Lower lobe of right lung (tissue), 2 donors: ENCODE results near the gene CORO7. TPM values are rescaled to one million over a fixed set of nuclear protein-coding genes. Genes with fewer than 3 reads are reported as not detected.
A peak's percentile ranks its signal among the peaks of the same experiment; 100 is the strongest.

Source experiments
- ATAC-seq, 2 donors: fragments of 200-7000 bp; cut with Tn5 transposase; one replicate each; pipeline ENCODE4 v1.9.1; 2020 to 2022; ENCODE audit warnings: mild to moderate bottlenecking in 2 of 2, moderate library complexity in 2 of 2
- DNase-seq: peaks from one replicate; pipeline ENCODE4 v3.0.0-alpha.2; 2020
- H3K27ac ChIP-seq: fragments of 200-600 bp; one replicate; pipeline ENCODE4 v1.8.0; 2022
- H3K27me3 ChIP-seq: fragments of 200-600 bp; one replicate; pipeline ENCODE4 v1.8.0; 2022; ENCODE audit warnings: low read depth
- H3K36me3 ChIP-seq: fragments of 200-600 bp; one replicate; pipeline ENCODE4 v1.8.0; 2022; ENCODE audit warnings: mild to moderate bottlenecking
- H3K4me1 ChIP-seq: fragments of 200-600 bp; one replicate; pipeline ENCODE4 v1.8.0; 2022
- H3K4me3 ChIP-seq: fragments of 200-600 bp; one replicate; pipeline ENCODE4 v1.8.0; 2022; ENCODE audit warnings: mild to moderate bottlenecking
- H3K9me3 ChIP-seq: fragments of 200-600 bp; one replicate; pipeline ENCODE4 v1.8.0; 2022
- intact Hi-C: fragments of 100-400 bp; cut with DNase I; formaldehyde crosslinking; loops from one replicate; pipeline ENCODE4 v1.11.0; 2022
- total RNA-seq: library from RNA; stranded (reverse); fragmentation: NEBNext Ultra II Directional; extraction: Animal tissue kit (Norgen Biotek cat#: 25700); gene quantifications from one replicate; pipeline ENCODE4 v1.2.1, GENCODE V29; 2021
- TF ChIP-seq, protein P1 (sequence below): fragments of 200-600 bp; IDR thresholded peaks from one replicate; pipeline ENCODE4 v1.8.0; 2022; ENCODE audit warnings: antibody characterized with exemption, mild to moderate bottlenecking
- donor health status: DM: no; HTN: yes; CAD: no; lungs with severe emphysema.

Gene CORO7
- total RNA-seq, 1 donor from 2014 or later, result 58.5 TPM

DNA sequence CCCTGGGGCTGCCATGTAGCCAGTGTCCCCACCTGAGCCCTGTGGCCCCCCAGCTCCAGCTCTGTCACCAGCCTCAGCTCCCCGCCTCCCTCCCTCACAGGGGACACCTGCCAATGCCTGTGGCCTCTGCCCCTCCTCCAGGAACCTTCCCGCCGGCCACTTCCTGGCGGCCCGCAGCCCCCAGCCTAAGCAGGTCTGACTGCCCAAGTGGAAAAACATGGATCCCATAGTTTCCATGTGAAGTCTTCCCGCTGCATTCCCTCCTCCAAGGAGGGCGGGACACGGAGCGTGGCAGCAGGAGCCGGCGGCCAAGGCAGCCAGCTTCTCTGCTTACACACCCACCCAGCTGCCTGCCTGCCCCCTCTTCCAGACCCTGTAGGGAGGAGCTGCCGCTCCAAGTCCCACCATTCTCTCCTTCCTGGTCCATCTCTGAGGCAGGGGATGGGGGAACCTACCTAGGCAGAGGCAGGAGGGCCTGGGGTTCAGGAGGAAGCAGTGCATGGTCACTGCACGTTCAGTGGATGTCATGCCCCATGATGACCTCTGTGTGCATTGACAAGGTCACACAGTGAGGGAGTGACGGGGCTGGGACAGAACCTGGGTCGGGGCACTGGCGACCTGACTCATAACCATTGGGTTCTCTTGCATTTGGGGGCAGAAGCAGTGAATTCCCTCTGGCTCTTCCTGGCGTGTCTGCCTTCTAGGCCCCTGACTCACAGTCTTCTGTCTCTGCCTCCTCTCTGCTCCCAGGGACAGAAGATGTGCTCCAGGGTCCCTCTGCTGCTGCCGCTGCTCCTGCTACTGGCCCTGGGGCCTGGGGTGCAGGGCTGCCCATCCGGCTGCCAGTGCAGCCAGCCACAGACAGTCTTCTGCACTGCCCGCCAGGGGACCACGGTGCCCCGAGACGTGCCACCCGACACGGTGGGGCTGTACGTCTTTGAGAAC lies 36.0 kb downstream of the CORO7 start:
- TF ChIP-seq, protein P1, sequence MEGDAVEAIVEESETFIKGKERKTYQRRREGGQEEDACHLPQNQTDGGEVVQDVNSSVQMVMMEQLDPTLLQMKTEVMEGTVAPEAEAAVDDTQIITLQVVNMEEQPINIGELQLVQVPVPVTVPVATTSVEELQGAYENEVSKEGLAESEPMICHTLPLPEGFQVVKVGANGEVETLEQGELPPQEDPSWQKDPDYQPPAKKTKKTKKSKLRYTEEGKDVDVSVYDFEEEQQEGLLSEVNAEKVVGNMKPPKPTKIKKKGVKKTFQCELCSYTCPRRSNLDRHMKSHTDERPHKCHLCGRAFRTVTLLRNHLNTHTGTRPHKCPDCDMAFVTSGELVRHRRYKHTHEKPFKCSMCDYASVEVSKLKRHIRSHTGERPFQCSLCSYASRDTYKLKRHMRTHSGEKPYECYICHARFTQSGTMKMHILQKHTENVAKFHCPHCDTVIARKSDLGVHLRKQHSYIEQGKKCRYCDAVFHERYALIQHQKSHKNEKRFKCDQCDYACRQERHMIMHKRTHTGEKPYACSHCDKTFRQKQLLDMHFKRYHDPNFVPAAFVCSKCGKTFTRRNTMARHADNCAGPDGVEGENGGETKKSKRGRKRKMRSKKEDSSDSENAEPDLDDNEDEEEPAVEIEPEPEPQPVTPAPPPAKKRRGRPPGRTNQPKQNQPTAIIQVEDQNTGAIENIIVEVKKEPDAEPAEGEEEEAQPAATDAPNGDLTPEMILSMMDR, result no peak
- intact Hi-C loops, result no loop called here
- Histone ChIP-seq H3K36me3 (peaks cover 58% of the 10 kb centered on the region), H3K9me3 (no peaks in the 10 kb centered on the region), H3K4me3 (no peak overlapping the region), H3K4me1 (peaks cover 50% of the 10 kb centered on the region), H3K27ac (no peak overlapping the region), H3K27me3 (no peaks in the 10 kb centered on the region)
- DNase-seq (no peak), ATAC-seq (no peak)

- Histone ChIP-seq H3K4me3 (no peak overlapping the region), H3K27me3 (no peaks in the 10 kb centered on the region), H3K36me3 (peaks cover 46% of the 10 kb centered on the region), H3K27ac (no peak overlapping the region), H3K4me1 (peaks cover 60% of the 10 kb centered on the region), H3K9me3 (no peaks in the 10 kb centered on the region)
- intact Hi-C loops, result no loop called here
- TF ChIP-seq, protein P1, result no peak
- no peak for ATAC-seq
- DNase-seq, result no peak
Observed at GRCh38 chr16:4378999-4379690, 37.3 kb downstream of the CORO7 start.

DNA sequence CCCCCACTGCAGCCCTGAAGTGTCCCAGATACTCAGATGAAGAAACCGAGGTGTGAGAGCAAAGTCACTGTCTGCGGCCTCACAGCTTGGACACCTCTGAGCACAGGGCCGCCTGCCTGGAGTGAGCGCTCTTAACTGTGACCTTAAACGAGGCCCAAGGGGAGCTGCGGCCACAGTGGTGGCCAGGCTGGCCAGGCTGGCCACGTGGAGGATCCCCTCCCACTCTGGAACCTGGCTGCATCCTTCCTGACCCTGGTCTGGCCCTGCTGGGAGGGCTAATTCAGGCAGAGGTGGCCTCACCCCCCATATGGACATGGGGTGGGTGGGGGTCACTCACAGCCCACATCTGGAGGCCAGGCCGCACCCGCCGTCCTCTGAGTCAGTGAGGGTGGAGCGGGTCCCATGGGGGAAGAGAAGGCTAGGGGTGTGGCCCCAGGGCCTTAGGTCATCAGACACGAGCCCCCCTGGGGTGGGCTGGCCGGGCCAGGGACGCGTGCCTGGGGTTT lies 38.2 kb downstream of the CORO7 start:
- no peak for DNase-seq
- intact Hi-C loops, result no loop called here
- no peak for ATAC-seq

GRCh38 chr16:4377573-4378154 lies 38.7 kb downstream of the CORO7 start:
- Histone ChIP-seq H3K4me3 (no peak overlapping the region), H3K9me3 (no peaks in the 10 kb centered on the region), H3K4me1 (peaks cover 66% of the 10 kb centered on the region), H3K27ac (peak overlapping the region; percentile 84), H3K27me3 (no peaks in the 10 kb centered on the region), H3K36me3 (peaks cover 31% of the 10 kb centered on the region)
- DNase-seq (no peak), ATAC-seq (no peak)
- intact Hi-C loops, result no loop called here
- TF ChIP-seq, protein P1, result no peak

More for the DNA sequence above, 38.2 kb downstream of the CORO7 start:
- Histone ChIP-seq H3K27me3 (no peaks in the 10 kb centered on the region), H3K36me3 (peaks cover 36% of the 10 kb centered on the region), H3K4me1 (peaks cover 61% of the 10 kb centered on the region), H3K9me3 (no peaks in the 10 kb centered on the region), H3K4me3 (no peak overlapping the region), H3K27ac (peak overlapping the region; percentile 84)
- TF ChIP-seq, protein P1, result no peak

DNA sequence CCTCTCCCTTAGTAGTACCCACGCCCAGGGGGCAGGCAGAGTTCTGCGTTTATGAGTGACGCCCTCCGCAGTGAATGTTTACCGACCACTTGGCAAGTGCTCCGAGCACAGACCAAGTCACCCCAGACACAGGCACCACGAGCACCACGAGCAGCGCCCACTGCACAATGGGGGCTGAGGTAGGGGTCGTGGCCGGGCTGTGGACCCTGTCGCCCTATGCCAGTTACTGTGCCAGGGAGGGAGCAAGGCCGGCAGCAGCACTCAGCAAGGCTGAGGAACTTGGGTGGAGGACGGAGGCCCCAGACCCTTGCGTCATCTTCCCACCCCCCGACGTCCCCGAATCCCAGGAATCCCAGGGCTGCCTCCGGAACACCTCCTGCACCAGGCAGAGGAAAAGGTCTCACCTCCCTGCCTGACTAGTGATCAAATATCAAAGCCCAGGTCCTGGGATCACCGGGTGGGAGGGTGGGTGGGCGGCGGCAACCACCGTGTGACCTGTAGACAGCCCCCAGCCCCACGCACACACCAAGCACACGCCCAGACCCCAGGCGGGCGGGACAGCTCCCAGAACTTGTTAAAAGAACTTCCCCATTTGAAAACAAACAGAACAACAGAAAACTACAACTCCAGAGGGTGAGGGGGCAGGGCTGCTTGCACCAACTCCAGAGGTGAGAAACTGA lies 39.4 kb downstream of the CORO7 start:
- Histone ChIP-seq H3K4me1 (peaks cover 72% of the 10 kb centered on the region), H3K27me3 (no peaks in the 10 kb centered on the region), H3K27ac (peak overlapping the region; percentile 84), H3K9me3 (no peaks in the 10 kb centered on the region), H3K4me3 (no peak overlapping the region), H3K36me3 (peaks cover 25% of the 10 kb centered on the region)
- intact Hi-C loops, result no loop called here
- ATAC-seq, result peak in 1 of 2 donors; percentile 0
- no peak for DNase-seq
- TF ChIP-seq, protein P1, result no peak
